Right renal pelvis (tissue), 4 donors: Measurements from ENCODE around the gene ACOT7. TPM values are rescaled to one million over a fixed set of nuclear protein-coding genes. Genes with fewer than 3 reads are reported as not detected.
"Not testable (repeated sequence)": the region's sequence is repeated elsewhere in the genome, so short reads cannot be mapped to it uniquely, and the experiment has no call there.

ENCODE experiments used
- DNase-seq, 4 donors: peaks; one replicate each; pipeline ENCODE4 v3.0.0-alpha.2; 2013; ENCODE audit warnings: low read depth in 4 of 4, low spot score in 3 of 4, missing footprints in 1 of 4
- polyA plus RNA-seq, 4 donors: library from polyadenylated mRNA; unstranded; fragments of 120-200 nt; gene quantifications; one replicate each; pipeline ENCODE4 v1.2.1, GENCODE V29; 2013; ENCODE audit not compliant: insufficient read length in 4 of 4

Gene ACOT7
- polyA plus RNA-seq, 4 donors: 28.7 to 35.0 (median 31.5) TPM

DNA sequence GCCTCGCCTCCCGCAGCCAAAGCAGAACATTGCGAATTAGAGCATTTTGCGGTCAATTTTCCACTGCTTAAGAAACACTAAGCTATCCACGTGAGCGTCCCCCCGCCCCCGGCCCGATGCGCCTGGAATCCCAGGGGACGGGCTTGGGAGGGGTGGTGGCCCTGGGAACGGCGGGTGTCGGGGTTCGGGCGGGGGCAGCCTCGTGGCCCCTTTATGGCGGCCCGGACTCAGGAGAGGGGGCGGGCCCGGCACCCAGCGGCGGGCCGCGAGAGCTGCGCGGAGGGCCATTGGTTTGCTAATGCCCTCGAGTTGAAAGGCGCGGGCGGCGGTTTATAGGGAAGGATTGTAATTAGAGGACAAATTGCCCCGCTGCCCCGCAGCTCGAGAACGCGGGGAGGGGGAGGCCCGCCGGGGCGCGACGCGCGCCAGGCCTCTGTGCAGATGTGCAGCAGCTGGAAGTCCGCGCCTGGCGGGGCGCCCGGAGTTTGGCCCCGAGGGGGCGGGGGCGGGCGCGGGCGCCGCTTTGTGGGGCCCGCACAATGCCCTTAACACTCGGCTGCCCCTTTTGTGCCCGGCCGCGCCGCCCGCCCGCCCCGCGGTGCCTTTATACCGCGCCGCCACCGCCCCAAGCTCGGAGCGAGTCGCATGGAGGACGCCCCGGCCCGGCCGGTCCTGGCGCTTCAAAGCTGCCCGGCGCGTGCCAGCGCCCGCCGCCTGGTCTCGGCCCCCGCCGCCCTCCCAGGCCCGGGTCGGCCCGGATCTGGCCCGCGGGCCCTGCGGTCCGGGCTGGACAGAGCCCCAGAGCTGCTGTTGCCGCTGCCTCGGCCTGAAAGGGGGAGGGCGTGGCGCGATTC is 151.5 kb downstream of the ACOT7 start:
- no peak for DNase-seq

DNA sequence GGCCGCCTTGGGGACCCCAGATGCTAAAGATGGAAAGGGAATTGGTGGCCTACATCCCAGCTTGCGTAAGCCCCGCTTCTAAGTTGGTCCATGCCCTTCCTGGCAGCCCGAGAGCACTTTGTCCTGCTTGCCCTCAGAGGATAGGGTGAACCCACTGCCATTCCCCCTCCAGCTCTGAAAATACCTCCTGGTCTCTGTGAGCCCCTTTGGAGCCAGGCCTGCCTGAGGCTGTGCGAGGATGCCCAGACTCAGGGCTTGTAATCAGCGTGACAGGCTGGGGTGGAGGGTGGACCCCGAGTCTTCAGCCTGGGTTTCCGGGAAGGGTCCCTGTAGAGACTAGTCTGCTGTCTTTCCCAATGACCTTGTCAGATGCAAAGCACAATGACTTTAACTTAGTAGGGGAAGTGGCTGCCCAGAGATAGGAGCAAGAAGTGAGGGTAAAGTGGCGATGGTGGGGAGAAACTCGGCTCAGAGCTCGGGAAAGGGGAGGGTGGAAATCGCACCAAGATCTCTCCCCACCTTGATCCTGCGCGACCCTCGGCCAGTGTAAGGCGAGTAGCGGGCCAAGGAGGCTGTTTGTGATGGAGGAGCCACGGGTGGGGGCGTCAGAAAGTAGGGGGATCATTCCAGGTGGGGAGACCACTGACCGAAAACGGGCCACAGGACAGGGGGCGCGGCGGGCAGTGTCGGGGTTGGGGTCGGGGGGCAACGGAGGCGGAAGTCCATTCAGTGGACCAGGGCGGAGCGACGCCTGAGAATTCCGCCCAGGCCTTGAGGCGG is 152.3 kb downstream of the ACOT7 start:
- DNase-seq: no peak

DNA sequence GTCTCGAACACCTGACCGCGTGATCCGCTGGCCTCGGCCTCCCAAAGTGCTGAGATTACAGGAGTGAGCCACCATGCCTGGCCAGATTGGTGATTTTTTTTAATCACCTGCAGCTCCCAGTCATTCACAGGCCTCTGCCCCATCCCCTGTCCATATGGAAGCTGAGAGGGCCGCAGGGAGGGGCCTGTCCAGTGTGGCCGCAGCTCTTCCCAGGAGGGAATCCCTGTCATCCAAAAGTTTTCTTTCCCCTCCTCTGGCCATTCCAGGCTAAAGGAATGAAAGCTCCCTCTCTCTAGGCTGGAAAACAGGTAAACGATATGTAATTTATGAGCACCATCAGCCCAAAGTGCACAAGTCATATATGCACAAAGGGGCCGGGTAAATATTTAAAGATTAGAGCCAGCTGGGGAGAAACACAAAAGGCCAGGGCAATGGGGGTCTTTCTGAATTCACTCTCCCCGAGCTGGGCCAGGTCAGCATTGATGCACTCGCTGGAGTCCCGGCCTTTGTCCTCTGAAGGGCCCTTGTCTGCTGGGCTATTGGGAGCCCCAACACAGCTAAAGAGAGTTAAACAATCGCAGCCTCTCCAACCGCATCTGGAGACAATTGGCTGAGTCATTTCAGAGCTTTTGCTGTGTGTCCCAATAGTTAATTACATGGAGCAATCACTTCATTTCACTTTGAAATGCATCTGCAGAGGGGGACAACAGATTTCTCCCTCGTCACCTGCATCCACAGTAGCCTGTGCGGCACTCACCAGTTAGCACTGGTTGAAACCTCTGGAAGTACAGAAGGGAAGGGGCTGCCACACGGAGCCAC is 153.4 kb downstream of the ACOT7 start:
- DNase-seq: no peak

DNA sequence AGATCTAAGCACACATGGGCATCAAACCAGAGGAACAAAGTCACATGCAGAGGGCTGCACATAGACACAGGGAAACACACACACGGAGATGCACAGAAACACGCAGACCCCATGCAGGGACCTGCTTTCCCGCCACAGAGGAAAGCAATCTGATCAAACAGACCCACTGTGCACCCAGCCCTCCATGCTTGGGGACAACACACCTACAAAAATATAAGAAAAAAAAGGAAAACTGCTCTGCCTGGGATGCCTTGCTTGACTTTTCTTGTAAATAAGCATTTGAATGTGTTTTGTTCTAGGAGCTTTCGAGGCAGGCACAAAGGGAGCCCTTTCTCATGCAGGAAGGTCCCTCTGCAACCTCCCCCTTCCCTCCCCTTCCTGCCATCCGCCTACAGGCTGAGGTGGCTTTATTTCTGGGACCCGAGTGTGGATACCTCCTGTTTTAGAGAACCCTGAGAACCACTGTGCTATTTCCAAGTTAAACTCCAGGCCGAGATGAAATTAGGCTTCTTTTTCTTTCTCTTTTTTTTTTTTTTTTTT is 154.3 kb downstream of the ACOT7 start:
- DNase-seq: no peak

DNA sequence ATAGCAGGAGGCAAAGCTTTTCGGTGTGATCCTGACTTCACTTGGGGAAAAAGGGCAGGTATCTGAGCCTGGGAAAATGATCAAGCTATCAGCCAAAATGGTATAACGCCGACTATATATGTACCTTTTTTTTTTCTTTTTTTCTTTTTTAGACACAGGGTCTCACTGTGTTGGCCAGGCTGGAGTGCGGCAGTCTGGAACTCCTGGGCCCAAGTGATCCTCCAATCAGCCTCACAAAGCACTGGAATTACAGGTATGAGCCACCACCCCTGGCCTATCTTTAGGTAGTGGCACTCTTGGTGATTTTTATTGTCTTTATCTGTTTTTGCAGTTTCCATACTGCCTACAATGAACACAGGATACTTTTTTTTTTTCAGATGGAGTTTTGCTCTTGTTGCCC is 156.5 kb downstream of the ACOT7 start:
- DNase-seq: no peak

DNA sequence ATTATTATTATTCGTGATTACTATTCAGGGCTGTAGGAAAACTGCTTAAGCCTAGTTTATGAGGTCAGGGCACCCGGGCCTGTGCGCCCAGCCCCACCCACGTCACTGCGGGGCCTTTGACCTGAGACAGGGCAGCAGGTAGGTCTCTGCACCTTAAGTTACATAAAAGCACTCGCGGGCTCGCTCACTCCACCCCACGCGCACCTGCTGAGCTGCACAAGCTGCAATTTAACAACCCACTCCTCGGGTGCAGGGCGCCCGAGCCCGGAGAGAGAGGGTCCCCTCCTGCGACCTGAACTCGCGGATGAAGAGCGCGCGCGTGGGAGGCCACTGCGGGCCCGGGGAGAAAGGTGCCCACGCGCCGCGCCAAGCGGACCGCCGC is 158.3 kb downstream of the ACOT7 start:
- DNase-seq: no peak

DNA sequence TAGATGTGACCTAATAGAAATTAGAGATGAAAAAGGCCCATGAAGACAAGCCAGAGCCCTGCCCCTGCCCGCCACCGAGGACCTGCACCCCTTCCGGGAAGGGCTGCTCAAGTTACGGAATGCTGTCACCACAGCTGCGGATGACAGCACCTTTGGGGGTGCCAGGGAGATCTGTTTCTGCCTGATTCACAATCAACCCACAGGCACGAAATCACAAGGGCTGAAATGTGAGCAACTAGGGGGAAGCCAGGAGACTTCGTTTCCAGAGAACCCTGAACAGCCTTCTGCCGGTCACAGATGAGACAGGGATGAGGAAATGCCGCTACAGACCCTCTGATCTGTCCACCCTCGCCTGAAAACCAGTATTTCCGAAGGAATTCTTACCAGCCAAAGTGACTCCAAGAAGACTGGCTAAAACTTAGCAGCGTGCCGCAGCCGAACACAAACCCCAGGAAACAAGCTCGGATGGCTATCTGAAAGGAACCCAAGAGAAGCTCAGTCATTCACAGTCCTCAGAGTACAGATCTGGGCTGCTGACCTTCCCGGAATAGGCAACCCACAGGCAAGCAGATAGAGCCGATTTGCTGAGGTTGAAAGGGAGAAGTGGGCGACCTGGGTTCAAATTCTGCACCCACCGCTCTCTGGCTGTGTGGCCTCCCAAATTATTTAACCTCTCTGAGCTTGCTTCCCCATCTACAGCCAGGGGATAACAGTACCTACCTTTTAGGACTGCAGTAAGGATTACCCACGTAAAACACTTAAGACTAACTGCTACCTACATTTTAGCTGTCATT is 158.9 kb downstream of the ACOT7 start:
- DNase-seq: no peak

DNA sequence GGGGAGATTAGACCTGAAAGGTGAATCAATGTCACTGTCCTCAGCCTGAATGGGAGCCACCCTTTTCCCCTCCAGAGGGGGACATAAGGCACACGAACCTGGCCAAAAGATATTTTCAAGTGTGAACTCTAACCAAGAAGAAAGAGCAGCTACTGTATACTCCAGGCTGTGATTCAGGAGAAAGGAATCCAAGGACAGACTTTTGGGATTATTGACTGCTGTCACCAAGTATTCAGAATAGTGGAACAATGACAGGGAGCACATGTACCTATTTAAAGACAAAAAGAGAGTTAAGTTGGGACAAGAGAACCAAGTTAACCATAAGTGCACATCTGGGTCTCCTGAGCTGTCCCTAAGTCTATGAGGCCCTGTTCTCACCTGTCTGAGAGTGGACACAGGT is 160.2 kb downstream of the ACOT7 start:
- DNase-seq: no peak

DNA sequence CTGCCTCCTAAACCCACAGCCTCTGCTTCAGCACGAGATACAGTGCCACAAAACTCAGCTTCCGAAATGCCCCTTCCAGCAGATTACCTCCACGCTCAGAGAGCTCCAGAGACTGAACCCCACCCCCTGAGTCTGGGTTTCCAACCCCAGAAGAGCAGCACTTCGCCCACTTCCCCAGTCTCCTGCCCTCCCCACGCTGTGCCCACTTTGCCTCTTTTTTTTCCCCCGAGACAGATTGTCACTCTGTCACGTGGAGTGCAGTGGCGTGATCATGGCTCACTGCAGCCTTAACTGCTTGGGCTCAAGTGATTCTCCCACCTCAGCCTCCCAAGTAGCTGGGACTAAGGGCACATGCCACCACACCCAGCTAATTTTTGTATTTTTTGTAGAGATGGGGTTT is 167.9 kb downstream of the ACOT7 start:
- no peak for DNase-seq

DNA sequence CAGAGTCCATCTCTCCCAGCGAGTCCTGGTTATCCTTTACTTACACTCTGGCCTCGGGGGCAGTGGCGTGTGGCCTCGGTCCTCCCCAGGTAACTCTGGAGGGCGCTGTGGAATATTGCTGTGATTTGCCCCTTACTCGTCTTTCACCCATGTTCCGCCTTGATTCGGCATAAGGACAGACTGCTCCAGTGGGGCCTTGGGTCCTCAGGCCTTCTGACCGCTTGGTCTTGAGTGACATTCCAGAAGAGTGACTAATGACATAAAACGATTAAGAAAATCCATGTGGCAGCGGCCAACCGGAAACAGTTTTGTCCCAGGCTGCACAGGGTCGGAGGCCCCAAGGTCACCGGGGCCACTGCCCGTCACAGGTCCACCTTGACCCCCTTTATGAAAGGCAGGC is 168.8 kb downstream of the ACOT7 start:
- no peak for DNase-seq

DNA sequence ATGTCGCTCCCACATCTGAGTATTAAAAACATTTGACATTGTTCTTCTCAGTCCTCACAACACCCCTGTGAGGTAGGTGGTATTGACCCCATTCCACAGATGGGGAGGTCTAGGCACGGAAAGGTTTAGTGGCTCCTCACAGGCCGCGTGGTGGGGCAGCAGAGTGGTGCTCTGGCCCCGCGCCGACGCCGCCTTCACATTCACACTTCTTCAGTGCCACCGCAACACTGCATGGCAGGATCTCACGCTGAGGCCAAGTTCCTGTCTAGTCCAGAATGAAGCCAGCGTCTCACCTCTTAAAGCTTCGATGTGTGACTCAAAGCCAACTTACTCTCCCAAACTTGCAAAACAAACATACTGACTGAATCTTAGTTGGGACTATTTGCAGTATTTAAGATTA is 169.9 kb downstream of the ACOT7 start:
- no peak for DNase-seq

DNA sequence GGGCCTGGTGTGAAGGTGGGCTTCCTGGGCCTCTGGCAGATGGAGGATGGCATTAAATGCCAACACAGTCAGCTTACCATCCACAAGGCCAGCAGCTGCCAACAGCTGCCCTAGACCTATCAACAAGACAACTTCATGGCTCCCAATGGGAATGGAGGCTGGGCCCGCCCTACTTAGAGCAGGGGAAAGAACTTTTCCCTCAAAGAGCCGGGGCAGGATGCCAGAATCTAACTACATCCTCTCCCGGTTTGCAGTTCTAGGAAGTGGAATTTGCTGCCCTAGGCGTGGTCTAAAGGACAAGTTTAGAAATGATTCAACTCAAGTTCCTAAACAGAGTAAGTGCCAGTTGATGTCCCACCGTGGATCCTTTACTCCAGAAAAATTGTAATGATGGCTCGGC is 170.9 kb downstream of the ACOT7 start:
- no peak for DNase-seq

DNA sequence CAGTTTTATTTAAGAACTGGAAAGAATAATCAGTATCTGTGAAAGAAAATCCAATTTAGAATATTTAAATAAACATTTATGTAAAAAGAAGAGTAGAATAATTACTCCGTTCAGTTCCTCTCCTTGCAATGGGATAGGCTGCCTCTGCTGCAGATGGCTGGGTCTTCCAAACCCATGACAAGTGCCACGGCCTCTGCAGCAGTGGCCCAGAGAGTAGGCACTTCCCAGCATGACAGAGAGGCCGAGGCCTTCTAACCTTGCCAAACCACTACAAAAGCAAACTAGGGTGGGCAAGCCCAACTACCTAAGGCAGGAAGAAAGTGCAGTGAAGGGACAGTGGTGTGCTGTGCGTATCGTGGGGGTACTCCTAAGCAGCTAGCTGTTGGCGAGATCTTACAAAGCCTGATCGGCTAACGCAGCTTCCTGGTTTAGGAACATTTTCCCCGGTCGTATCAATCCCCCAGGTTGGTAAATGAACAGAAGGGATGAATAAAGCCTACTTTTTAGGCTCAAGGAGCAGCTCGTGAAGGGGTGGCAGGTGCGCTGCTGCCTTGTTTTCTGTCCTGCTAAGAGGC is 172.3 kb downstream of the ACOT7 start:
- no peak for DNase-seq

DNA sequence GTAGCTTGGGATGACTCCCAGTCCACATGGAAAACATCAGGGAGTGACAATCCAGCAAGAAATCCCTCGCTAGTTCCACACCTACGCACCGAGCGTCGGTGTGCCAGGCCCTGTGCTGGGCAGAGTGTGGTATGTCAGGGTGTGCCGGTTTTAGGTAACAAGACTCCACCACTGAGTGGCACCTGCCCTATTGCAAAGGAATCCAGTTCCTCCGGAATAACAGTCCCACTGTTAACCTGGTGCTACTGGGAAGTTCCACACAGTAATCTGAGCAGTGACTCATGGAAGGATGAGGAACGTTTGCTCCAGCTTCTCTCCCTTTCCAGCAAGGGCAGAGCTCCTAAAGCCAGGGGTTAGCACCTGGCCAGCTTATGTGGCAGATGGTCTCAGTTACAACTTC is 173.3 kb downstream of the ACOT7 start:
- DNase-seq: no peak

DNA sequence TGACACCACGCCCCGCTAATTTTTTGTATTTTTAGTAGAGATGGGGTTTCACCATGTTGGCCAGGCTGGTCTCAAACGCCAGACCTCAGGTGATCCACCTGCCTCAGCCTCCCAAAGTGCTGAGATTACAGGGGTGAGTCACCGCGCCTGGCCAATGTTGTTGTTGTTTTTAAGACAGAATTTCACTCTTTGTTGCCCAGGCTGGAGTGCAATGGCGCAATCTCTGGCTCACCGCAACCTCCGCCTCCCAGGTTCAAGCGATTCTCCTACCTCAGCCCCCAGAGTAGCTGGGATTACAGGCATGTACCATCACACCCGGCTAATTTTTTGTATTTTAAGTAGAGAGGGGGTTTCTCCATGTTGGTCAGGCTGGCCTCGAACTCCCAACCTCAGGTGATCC is 173.9 kb downstream of the ACOT7 start:
- DNase-seq: not testable (repeated sequence)

DNA sequence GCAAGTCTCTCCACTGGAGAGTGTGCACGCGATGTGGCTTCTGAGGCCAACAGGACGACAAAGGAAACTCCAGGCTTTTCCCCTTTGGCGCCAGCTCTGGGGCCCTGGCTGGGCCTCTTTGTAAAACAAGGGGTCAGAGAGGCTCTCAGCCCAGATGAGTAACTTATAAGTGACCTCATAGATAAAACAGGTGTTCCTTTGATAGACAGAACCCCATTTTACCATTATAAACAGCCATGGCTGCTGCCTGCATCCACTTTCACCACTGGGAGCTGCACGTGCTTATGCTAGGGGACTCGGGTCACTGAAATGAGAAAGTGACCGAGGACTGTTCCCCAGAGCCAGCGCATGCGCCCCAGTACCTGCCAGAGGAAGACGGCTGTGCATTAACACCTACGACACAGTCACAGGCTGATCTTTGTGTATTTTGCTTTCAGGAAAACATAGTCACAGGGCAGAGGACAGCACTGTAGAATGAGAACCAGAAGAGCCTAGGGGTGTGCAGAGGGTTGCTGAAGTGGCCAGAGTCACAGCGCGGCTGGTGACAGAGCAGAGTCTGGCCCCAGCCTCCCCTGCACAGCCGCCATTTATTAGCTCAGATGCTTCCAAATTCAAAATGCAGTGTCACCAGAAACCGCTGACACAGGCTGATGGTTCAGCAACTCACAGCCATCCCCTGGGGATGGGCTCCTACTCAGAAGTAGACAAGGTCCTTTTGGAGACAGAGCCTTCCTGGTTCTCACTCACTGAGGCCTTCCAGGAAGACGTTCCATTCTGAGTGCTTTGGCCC is 175.0 kb downstream of the ACOT7 start:
- no peak for DNase-seq
